ENCODE data around the gene KRTAP12-4.

KRTAP12-4 gene

GRCh38 chr21:44625756-44626155 lies 28.7 kb downstream of the KRTAP12-4 start:
- Histone ChIP-seq H3K4me1 (ENCODE audit: insufficient read depth, poor library complexity, severe bottlenecking) (no peaks in the 10 kb centered on the region), H3K27ac (ENCODE audit: poor library complexity, severe bottlenecking) (no peak overlapping the region), H3K4me3 (ENCODE audit: severe bottlenecking) (no peak overlapping the region), H3K9me3 (ENCODE audit: severe bottlenecking) (peaks cover 13% of the 10 kb centered on the region), H3K27me3 (ENCODE audit: insufficient read depth, poor library complexity, severe bottlenecking) (no peaks in the 10 kb centered on the region), H3K36me3 (ENCODE audit: low read depth) (no peaks in the 10 kb centered on the region)
- no peak for DNase-seq (ENCODE audit: low spot score)
- no peak for TF ChIP-seq CTCF (IDR thresholded peaks at IDR 0.05; ENCODE audit: poor library complexity, severe bottlenecking)
- ATAC-seq (ENCODE audit: low read depth) = no peak

- no peaks in the 10 kb centered on the region for H3K4me1 ChIP-seq (ENCODE audit: insufficient read depth, poor library complexity, severe bottlenecking)
- H3K27ac ChIP-seq (ENCODE audit: poor library complexity, severe bottlenecking) = no peak overlapping the region
- H3K27me3 ChIP-seq (ENCODE audit: insufficient read depth, poor library complexity, severe bottlenecking) = no peaks in the 10 kb centered on the region
- ATAC-seq (ENCODE audit: low read depth) = no peak
- TF ChIP-seq CTCF (IDR thresholded peaks at IDR 0.05; ENCODE audit: poor library complexity, severe bottlenecking) = no peak
- no peak overlapping the region for H3K4me3 ChIP-seq (ENCODE audit: severe bottlenecking)
- H3K9me3 ChIP-seq (ENCODE audit: severe bottlenecking) = peaks cover 13% of the 10 kb centered on the region
- H3K36me3 ChIP-seq (ENCODE audit: low read depth) = no peaks in the 10 kb centered on the region
- DNase-seq (ENCODE audit: low spot score) = no peak
These were observed 30.9 kb downstream of the KRTAP12-4 start for GRCh38 chr21:44623575-44623974.

- H3K36me3 ChIP-seq (ENCODE audit: low read depth) = no peaks in the 10 kb centered on the region
- no peak overlapping the region for H3K4me3 ChIP-seq (ENCODE audit: severe bottlenecking)
- no peak for ATAC-seq (ENCODE audit: low read depth)
- H3K9me3 ChIP-seq (ENCODE audit: severe bottlenecking) = peaks cover 13% of the 10 kb centered on the region
- TF ChIP-seq CTCF (IDR thresholded peaks at IDR 0.05; ENCODE audit: poor library complexity, severe bottlenecking) = no peak
- H3K27ac ChIP-seq (ENCODE audit: poor library complexity, severe bottlenecking) = no peak overlapping the region
- no peaks in the 10 kb centered on the region for H3K4me1 ChIP-seq (ENCODE audit: insufficient read depth, poor library complexity, severe bottlenecking)
- H3K27me3 ChIP-seq (ENCODE audit: insufficient read depth, poor library complexity, severe bottlenecking) = peaks cover 18% of the 10 kb centered on the region
- no peak for DNase-seq (ENCODE audit: low spot score)
These were observed 34.6 kb downstream of the KRTAP12-4 start for GRCh38 chr21:44619886-44620285.

GRCh38 chr21:44618909-44619308 lies 35.5 kb downstream of the KRTAP12-4 start:
- no peaks in the 10 kb centered on the region for H3K36me3 ChIP-seq (ENCODE audit: low read depth)
- ATAC-seq (ENCODE audit: low read depth) (no peak), DNase-seq (ENCODE audit: low spot score) (no peak)
- H3K4me3 ChIP-seq (ENCODE audit: severe bottlenecking) = no peak overlapping the region
- H3K9me3 ChIP-seq (ENCODE audit: severe bottlenecking) = peaks cover 6% of the 10 kb centered on the region
- no peak for TF ChIP-seq CTCF (IDR thresholded peaks at IDR 0.05; ENCODE audit: poor library complexity, severe bottlenecking)
- H3K4me1 ChIP-seq (ENCODE audit: insufficient read depth, poor library complexity, severe bottlenecking) = no peaks in the 10 kb centered on the region
- no peak overlapping the region for H3K27ac ChIP-seq (ENCODE audit: poor library complexity, severe bottlenecking)
- H3K27me3 ChIP-seq (ENCODE audit: insufficient read depth, poor library complexity, severe bottlenecking) = peaks cover 21% of the 10 kb centered on the region

- DNase-seq (ENCODE audit: low spot score) (no peak), ATAC-seq (ENCODE audit: low read depth) (no peak)
- Histone ChIP-seq H3K36me3 (ENCODE audit: low read depth) (no peaks in the 10 kb centered on the region), H3K27me3 (ENCODE audit: insufficient read depth, poor library complexity, severe bottlenecking) (peaks cover 21% of the 10 kb centered on the region), H3K9me3 (ENCODE audit: severe bottlenecking) (peaks cover 2% of the 10 kb centered on the region), H3K4me1 (ENCODE audit: insufficient read depth, poor library complexity, severe bottlenecking) (no peaks in the 10 kb centered on the region), H3K4me3 (ENCODE audit: severe bottlenecking) (no peak overlapping the region), H3K27ac (ENCODE audit: poor library complexity, severe bottlenecking) (no peak overlapping the region)
- no peak for TF ChIP-seq CTCF (IDR thresholded peaks at IDR 0.05; ENCODE audit: poor library complexity, severe bottlenecking)
These were observed 36.0 kb downstream of the KRTAP12-4 start for GRCh38 chr21:44618504-44618903.
